Glutamatergic neuron (in vitro differentiated cells): ENCODE data around the gene IMMT. TPM values are rescaled to one million over a fixed set of nuclear protein-coding genes. Genes with fewer than 3 reads are reported as not detected.

Experiments used
- DNase-seq: peaks from one replicate; pipeline ENCODE4 v3.0.0; 2022
- H3K27ac Mint-ChIP-seq: one replicate; pipeline ENCODE4 v1.8.0; 2020; ENCODE audit warnings: mild to moderate bottlenecking, mixed read lengths, inconsistent platforms; ENCODE audit not compliant: unreplicated experiment
- H3K27me3 Mint-ChIP-seq: one replicate; pipeline ENCODE4 v1.8.0; 2020; ENCODE audit warnings: mild to moderate bottlenecking, moderate library complexity, mixed read lengths, inconsistent platforms; ENCODE audit not compliant: unreplicated experiment
- H3K36me3 Mint-ChIP-seq: one replicate; pipeline ENCODE4 v1.8.0; 2020; ENCODE audit warnings: mild to moderate bottlenecking, mixed read lengths, inconsistent platforms; ENCODE audit not compliant: unreplicated experiment
- H3K4me1 Mint-ChIP-seq: one replicate; pipeline ENCODE4 v1.8.0; 2020; ENCODE audit warnings: mild to moderate bottlenecking, low read depth, mixed read lengths, inconsistent platforms; ENCODE audit not compliant: unreplicated experiment
- H3K4me3 Mint-ChIP-seq: one replicate; pipeline ENCODE4 v1.8.0; 2020; ENCODE audit warnings: mild to moderate bottlenecking, mixed read lengths, inconsistent platforms; ENCODE audit not compliant: unreplicated experiment
- H3K9me3 Mint-ChIP-seq: one replicate; pipeline ENCODE4 v1.8.0; 2020; ENCODE audit warnings: mild to moderate bottlenecking, moderate library complexity, mixed read lengths, inconsistent platforms; ENCODE audit not compliant: unreplicated experiment
- total RNA-seq: library from RNA; stranded (reverse); fragmentation: NEBNext Ultra II Directional; extraction: Animal tissue kit (Norgen Biotek cat#: 25700); gene quantifications from one replicate; pipeline ENCODE4 v1.2.1, GENCODE V29; 2021; ENCODE audit not compliant: unreplicated experiment
- TF ChIP-seq, protein P1 (sequence below): fragments of 200-600 bp; sonication (generic); IDR thresholded peaks from one replicate; pipeline ENCODE4 v1.5.0; 2021; ENCODE audit not compliant: partially characterized antibody, unreplicated experiment

The IMMT gene
- total RNA-seq, 1 donor from 2014 or later = 124 TPM

DNA sequence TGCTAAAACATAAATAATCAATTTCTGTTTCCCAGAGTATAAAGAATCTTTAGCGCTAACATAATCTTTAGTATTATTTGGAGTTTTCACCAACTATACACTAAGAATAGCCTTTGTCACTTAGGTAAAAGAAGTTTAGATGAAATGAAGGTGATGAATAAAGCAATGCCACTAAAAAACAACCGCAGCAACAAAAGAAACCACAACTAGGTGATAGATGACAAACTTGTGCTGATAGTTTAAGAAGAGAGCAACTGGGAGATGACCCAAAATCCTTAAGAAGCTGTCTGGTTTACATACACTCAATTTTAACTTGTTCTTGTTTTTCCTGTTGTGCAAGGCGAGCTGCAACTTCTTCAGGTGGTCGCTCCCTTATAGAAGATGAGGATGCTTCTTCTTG, 24.8 kb downstream of the IMMT start:
- Mint-ChIP-seq H3K4me1 (no peaks in the 10 kb centered on the region), H3K9me3 (no peaks in the 10 kb centered on the region), H3K27me3 (no peaks in the 10 kb centered on the region), H3K27ac (no peak overlapping the region), H3K4me3 (no peak overlapping the region), H3K36me3 (no peaks in the 10 kb centered on the region)
- DNase-seq = no peak
- TF ChIP-seq, protein P1, sequence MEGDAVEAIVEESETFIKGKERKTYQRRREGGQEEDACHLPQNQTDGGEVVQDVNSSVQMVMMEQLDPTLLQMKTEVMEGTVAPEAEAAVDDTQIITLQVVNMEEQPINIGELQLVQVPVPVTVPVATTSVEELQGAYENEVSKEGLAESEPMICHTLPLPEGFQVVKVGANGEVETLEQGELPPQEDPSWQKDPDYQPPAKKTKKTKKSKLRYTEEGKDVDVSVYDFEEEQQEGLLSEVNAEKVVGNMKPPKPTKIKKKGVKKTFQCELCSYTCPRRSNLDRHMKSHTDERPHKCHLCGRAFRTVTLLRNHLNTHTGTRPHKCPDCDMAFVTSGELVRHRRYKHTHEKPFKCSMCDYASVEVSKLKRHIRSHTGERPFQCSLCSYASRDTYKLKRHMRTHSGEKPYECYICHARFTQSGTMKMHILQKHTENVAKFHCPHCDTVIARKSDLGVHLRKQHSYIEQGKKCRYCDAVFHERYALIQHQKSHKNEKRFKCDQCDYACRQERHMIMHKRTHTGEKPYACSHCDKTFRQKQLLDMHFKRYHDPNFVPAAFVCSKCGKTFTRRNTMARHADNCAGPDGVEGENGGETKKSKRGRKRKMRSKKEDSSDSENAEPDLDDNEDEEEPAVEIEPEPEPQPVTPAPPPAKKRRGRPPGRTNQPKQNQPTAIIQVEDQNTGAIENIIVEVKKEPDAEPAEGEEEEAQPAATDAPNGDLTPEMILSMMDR = no peak

DNA sequence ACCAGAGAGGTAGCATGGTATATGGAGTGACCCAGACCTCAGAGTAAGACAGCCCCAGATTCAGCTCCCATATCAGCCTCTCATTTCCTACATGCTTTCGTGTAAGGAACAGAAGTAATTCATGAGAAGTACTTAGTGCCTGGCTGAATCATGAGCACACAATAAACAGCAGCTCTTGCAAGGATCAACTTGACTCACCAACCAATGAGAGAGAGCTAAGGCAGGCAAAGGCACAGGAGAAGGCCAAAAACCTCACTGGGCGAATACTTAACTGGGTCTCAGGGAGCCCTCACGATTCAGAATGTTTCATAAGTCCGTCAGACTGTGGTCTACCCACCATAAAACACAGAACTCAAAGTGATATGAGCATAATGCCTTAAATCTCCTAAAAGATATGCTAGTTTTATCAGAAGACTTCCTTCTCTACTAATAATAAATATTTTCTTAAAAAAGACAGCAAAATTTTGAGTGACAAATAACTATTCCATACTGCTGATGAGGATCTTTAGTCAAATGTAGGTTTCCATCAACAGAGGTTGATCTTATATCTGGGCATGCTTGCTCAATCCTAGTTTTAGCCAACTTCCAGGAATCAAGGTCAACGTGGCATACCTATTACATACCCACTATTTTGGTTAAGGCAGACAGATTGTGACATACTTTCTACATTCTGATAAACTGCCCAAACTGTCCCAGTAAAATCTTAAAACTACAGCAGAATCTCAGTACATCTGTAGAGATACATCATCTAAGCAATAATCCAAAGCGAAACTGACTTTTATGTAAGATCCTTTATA, 34.9 kb downstream of the IMMT start:
- Mint-ChIP-seq H3K9me3 (no peaks in the 10 kb centered on the region), H3K27me3 (no peaks in the 10 kb centered on the region)
- TF ChIP-seq, protein P1 = no peak

DNA sequence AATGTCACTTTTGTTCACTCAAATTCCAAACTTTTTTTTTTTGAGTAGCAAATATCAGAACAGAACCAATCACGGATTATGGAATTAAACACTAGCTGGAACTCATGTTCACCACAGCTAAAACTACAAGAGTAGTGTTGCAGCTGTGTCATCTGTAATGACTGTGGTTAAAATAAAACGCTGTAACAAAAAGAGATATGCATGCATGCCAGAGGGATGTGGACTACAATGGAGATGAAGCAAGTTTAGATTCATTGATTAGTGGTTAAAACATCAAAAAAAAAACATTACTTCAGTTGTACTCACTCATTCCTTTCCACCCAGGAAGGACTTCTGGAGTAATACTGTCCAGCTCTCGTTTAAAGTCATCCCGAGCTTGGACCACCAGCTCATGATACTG, 37.0 kb downstream of the IMMT start:
- TF ChIP-seq, protein P1 = no peak
- Mint-ChIP-seq H3K27ac (no peak overlapping the region), H3K27me3 (no peaks in the 10 kb centered on the region), H3K4me1 (no peaks in the 10 kb centered on the region), H3K4me3 (no peak overlapping the region), H3K9me3 (no peaks in the 10 kb centered on the region), H3K36me3 (no peaks in the 10 kb centered on the region)
- DNase-seq = no peak

More for the DNA sequence above, 34.9 kb downstream of the IMMT start:
- no peak for DNase-seq
- Mint-ChIP-seq H3K36me3 (no peaks in the 10 kb centered on the region), H3K4me3 (no peak overlapping the region), H3K27ac (no peak overlapping the region), H3K4me1 (no peaks in the 10 kb centered on the region)

DNA sequence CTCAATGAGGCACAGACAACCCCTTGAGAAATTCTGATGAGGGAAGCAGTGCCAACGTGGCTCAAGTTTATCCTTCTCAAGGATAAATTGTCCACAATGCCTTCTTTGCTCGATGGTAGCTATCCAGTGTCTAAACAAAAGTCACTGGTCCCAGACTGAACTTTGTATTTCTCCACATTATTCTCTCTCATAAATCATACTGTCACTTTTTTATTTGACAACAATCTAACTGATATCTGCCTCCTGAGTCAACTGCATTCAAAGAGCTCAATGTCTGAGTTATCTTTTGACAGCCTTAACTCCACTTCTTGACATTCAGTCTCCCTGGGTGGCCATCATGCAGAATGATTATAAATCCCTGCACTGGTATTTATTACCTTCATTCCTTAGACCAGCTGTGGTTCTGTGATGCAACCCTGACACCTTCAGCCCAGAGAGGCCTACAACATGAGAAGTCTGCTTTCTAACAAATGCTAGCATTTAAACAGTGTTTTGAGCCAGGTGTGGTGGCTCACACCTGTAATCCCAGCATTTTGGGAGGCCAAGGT, 38.2 kb downstream of the IMMT start:
- H3K27ac Mint-ChIP-seq = no peak overlapping the region
- no peak for DNase-seq

More for the DNA sequence above, 38.2 kb downstream of the IMMT start:
- Mint-ChIP-seq H3K9me3 (no peaks in the 10 kb centered on the region), H3K27me3 (no peaks in the 10 kb centered on the region), H3K4me1 (no peaks in the 10 kb centered on the region), H3K36me3 (no peaks in the 10 kb centered on the region), H3K4me3 (no peak overlapping the region)
- TF ChIP-seq, protein P1 = no peak
